ENCODE measurements around the gene GAR1. TPM values are rescaled to one million over a fixed set of nuclear protein-coding genes. Genes with fewer than 3 reads are reported as not detected.
A peak's percentile ranks its signal among the peaks of the same experiment; 100 is the strongest.

GAR1 gene
- total RNA-seq, 1 experiment from 2014 or later, result 40.6 TPM

DNA sequence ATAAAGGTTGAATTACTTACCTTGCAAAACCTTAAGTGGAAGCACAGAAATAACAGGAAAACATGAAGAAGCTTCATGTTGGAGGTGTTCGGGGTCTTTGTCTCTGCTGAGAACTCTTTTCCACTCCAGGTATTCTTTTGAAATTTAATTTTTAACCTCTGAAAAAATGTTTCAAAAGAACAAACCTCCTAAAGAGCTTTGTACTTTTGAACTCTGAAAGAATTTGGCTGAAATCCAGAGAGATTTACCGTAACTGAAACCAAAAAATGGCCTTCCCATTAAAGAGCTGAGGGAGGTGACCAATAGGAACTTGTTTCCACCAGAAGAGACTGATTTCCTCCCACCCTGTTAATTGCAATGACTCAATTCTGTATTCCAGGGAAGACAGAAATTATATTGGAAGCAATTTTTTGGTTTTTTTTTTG lies 13.7 kb upstream of the GAR1 start, which contains the start of gene CFI:
Gene CFI (minus strand): TSS at position 105 of the 425 bp plus-strand sequence. CDS start 28 bp downstream, at position 77.
- Histone ChIP-seq H3K9me2 (ENCODE audit: insufficient read depth) (no peaks in the 10 kb centered on the region), H3K9me3 (ENCODE audit: control insufficient read depth in 1 of 2, insufficient read depth in 1 of 2, low read depth in 1 of 2, low read length in 2 of 2) (no peaks in the 10 kb centered on the region), H3K4me2 (ENCODE audit: low read length) (peak within 1 kb of the TSS; percentile 27; the same call in 1 of the 2 replicates), H3K4me3 (replicated peaks in 1 of 2; ENCODE audit: low read depth in 1 of 2, low read length in 2 of 2) (no peak within 1 kb of the TSS), H3K79me2 (ENCODE audit: insufficient read depth, low read length) (no peaks in the 10 kb centered on the region), H3K27ac (ENCODE audit: low read depth, low read length) (no peak within 1 kb of the TSS), H2AFZ (ENCODE audit: low read depth, low read length, poor library complexity, severe bottlenecking) (peak within 1 kb of the TSS; percentile 58), H3K9ac (ENCODE audit: low read length) (no peak within 1 kb of the TSS), H4K20me1 (ENCODE audit: insufficient read depth) (no peaks in the 10 kb centered on the region), H3K27me3 (ENCODE audit: insufficient read depth, low read length) (no peaks in the 10 kb centered on the region), H3K4me1 (ENCODE audit: control insufficient read depth in 1 of 2, insufficient read depth in 2 of 2, low read length in 2 of 2) (peaks cover 0 to 5% of the 10 kb centered on the region in 2 experiments; a peak in 1 of 4 replicates), H3K36me3 (ENCODE audit: control insufficient read depth in 1 of 2, insufficient read depth in 2 of 2, low read length in 2 of 2) (no peaks in the 10 kb centered on the region)
- DNase-seq (ENCODE audit: low read depth, low spot score) (no peak), ATAC-seq (no peak)
- intact Hi-C loops (cut with micrococcal nuclease), result loop anchor here (5.0 kb wide), 1 partner anchor 100 kb away; the partner anchor contains the start of gene CASP6
- no peak for TF ChIP-seq EGR1 (IDR thresholded peaks at IDR 0.05; ENCODE audit: low read depth)
- no peak for TF ChIP-seq POLR2AphosphoS5 (IDR thresholded peaks at IDR 0.05; ENCODE audit: low read depth, low read length)
- no peak for TF ChIP-seq CEBPB (IDR thresholded peaks at IDR 0.05; ENCODE audit: low read depth)
- TF ChIP-seq RAD21 (IDR thresholded peaks at IDR 0.05; ENCODE audit: low read depth), result no peak
- POLR2A ChIA-PET, result no interaction called here
- RAD21 ChIA-PET (ENCODE audit: low non-redundant PET in 1 of 2, low total read pairs in 2 of 2, uncharacterized antibody in 2 of 2, unreplicated experiment in 2 of 2), result no interaction called here
- no TSS peak for BruUV-seq (replicated peaks)
- CTCF ChIA-PET, result no interaction called here

- Histone ChIP-seq H3K4me2 (ENCODE audit: low read length) (no peak overlapping the region), H3K79me2 (ENCODE audit: insufficient read depth, low read length) (no peaks in the 10 kb centered on the region), H3K36me3 (ENCODE audit: control insufficient read depth in 1 of 2, insufficient read depth in 2 of 2, low read length in 2 of 2) (no peaks in the 10 kb centered on the region), H3K9me3 (ENCODE audit: control insufficient read depth in 1 of 2, insufficient read depth in 1 of 2, low read depth in 1 of 2, low read length in 2 of 2) (no peaks in the 10 kb centered on the region), H3K4me3 (replicated peaks in 1 of 2; ENCODE audit: low read depth in 1 of 2, low read length in 2 of 2) (no peak overlapping the region), H3K9me2 (ENCODE audit: insufficient read depth) (no peaks in the 10 kb centered on the region), H3K27ac (ENCODE audit: low read depth, low read length) (no peak overlapping the region), H3K4me1 (ENCODE audit: control insufficient read depth in 1 of 2, insufficient read depth in 2 of 2, low read length in 2 of 2) (peaks cover 0 to 5% of the 10 kb centered on the region in 2 experiments; a peak in 1 of 4 replicates), H3K27me3 (ENCODE audit: insufficient read depth, low read length) (no peaks in the 10 kb centered on the region), H2AFZ (ENCODE audit: low read depth, low read length, poor library complexity, severe bottlenecking) (no peak overlapping the region), H4K20me1 (ENCODE audit: insufficient read depth) (no peaks in the 10 kb centered on the region), H3K9ac (ENCODE audit: low read length) (no peak overlapping the region)
- RAD21 ChIA-PET (ENCODE audit: low non-redundant PET in 1 of 2, low total read pairs in 2 of 2, uncharacterized antibody in 2 of 2, unreplicated experiment in 2 of 2), result interaction anchor here in 1 of 2 experiments (0.7 kb wide), 1 partner anchor 1772 kb away, joined by 3 read pairs; no protein-coding TSS in a partner anchor
- peak; percentile 56 to 71 (median 62); a peak in 5 of 6 replicates for TF ChIP-seq CTCF (IDR thresholded peaks at IDR 0.05 in 2 of 3, conservative IDR thresholded peaks at IDR 0.05 in 1 of 3; ENCODE audit: borderline replicate concordance in 1 of 3, insufficient read depth in 1 of 3, low read depth in 2 of 3, low read length in 2 of 3)
- peak; percentile 85 for TF ChIP-seq RAD21 (IDR thresholded peaks at IDR 0.05; ENCODE audit: low read depth)
- TF ChIP-seq YY1 (IDR thresholded peaks at IDR 0.05; ENCODE audit: extremely low read depth, insufficient replicate concordance, low read depth, low read length), result peak; percentile 37
- TF ChIP-seq JUND (IDR thresholded peaks at IDR 0.05), result no peak
- BruUV-seq (replicated peaks), result no TSS peak
- POLR2A ChIA-PET, result no interaction called here
- intact Hi-C loops (cut with micrococcal nuclease), result loop anchor here (1.0 to 5.0 kb wide), 3 partner anchors 102 to 382 kb away; partner anchors contain the start of gene CASP6
- DNase-seq (ENCODE audit: low read depth, low spot score) (peak; percentile 51), ATAC-seq (peak; percentile 94)
- CTCF ChIA-PET, result interaction anchor here (0.6 to 1.8 kb wide), 10 partner anchors 11 to 381 kb away, joined by 3 to 17 read pairs (median 4); partner anchors contain the start of genes CASP6 and GAR1
Measured at GRCh38 chr4:109803924-109804571, 11.5 kb upstream of the GAR1 start.

All from HCT116 (cell line).